Left hindlimb (tissue), 1 donor: ENCODE results near the gene SYT13.
"Not testable (repeated sequence)": the region's sequence is repeated elsewhere in the genome, so short reads cannot be mapped to it uniquely, and the experiment has no call there.

ENCODE experiments used
- DNase-seq: peaks from one replicate; pipeline ENCODE4 v3.0.0-alpha.2; 2018

SYT13 gene

DNA sequence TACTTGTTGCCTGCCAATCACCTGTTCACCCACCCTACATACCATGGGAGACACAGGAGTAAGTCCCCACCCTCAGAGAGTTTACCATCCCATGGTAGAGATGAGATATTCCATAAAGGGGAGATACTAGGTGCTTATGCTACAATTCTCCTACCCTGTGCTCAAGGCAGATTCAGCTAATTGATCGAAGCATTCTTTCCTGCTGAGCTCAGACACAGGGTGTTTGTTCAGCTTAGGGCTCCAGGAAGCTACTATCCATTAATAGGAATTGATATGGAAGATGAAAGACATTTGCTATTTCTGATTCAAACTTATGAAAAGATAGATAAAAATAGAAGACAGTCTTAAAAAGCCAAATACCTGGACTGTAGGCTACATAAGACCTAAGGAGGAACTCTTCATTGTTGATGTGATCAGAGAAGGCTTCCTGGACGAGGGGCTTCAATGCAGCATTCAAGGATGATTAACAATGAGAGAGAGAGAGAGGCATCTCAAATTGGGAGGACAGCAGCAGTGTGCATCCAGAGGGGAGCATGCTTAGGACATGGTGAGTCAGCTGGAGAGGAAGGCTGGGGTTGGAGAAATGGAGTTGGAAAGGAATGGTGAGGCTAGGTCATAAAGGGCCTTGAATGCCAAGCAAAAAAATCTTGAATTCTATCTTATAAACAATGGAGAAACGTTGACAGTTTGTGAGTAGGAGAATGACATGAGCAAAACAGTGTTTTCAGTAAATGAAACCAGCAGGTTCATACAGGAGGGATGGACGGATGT lies 15.0 kb downstream of the SYT13 start:
- DNase-seq: no peak

DNA sequence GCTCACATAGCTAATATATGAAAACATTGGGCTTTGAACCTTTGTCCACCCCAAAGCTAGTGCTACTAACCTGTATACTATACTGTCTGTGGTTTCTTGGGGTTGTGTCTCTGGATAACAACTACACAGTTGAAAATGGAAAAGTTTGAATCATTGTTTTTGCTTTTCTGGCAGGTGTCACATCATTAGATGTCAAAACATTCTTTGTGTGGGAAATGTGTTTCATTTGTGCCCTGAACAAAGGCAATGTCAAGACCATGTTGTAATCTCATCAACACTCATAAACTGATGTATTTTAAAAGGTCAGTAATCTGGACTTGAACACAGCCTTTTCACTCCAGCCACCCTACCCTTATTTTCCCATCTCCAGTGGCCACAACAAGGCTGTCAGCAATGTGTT lies 16.5 kb downstream of the SYT13 start:
- no peak for DNase-seq

GRCh38 chr11:45267652-45268299 lies 18.4 kb downstream of the SYT13 start:
- no peak for DNase-seq

DNA sequence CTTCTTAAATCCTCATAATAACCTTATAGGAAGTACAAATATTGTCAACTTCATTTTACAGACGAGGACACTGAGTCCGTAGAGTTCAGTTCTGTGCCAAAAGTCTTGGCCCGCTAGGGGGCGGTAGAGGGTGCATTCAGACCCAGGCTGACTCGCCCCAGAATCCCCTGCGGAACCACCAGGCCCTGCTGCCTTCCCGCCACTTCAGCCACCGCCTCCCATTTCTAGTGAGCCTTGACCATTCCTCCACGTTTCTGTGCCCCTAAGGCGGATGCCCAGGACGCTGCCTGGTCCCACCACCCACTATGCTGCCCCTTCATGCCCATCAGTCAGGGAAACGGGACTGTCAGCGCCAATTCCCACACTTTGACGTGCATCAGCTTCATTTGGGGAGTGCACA lies 19.1 kb downstream of the SYT13 start:
- no peak for DNase-seq

DNA sequence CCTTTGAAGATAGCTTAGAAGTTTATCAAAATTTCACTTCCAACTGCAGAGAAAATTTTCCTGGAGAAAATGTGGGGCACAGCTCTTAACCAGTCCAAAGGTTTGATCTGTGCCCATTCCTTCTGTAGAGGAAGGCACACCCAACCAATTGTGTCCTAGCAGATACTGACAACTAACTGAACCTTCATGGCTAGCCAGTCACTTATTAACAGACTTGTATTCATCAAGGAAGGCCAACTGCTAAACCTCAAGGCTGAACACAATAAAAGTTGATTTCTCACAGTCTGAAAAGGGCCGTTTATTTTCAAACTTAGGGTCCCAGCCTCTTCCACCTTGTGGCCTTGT lies 19.5 kb downstream of the SYT13 start:
- DNase-seq: no peak

GRCh38 chr11:45265969-45266675 lies 20.0 kb downstream of the SYT13 start:
- DNase-seq: no peak

- no peak for DNase-seq
These were observed 21.2 kb downstream of the SYT13 start for GRCh38 chr11:45264839-45265515.

DNA sequence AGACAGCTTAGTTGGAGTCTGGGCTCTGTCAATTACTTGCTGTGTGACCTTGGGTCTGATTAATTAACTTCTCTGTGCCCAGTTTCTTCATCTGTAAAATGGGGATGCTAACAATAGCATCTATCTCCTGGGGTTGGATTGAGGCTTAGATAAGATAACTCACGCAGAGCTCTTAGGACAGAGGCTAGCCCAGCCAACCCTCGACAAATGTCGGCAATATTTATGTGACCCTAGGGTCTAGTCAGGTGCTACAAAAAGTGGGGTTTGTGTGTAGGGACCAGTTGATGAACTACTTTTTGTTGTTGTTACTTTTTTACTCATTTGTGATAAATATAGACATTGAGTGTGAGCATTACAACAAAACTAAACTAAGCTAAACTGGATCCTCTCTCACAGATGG lies 22.4 kb downstream of the SYT13 start:
- no peak for DNase-seq

DNA sequence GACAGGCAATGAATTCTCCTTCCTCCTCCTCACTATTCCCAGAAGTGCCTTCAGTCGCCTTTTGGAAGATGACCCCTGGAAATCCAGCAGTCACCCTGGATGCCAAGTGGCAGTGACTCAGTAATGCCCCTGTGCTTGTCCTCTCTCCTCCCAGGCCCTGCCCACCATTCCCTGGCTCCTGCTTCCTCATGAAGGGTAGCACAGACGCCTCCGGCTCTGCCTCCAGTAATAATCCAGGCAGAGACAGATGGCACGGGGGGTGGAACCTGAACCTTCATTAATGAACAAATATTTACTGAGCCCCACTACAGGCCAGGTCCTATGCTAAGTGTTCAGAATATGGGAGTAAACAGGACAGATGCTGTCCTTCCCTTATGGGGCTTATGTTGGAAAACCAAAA lies 23.2 kb downstream of the SYT13 start:
- DNase-seq: no peak

DNA sequence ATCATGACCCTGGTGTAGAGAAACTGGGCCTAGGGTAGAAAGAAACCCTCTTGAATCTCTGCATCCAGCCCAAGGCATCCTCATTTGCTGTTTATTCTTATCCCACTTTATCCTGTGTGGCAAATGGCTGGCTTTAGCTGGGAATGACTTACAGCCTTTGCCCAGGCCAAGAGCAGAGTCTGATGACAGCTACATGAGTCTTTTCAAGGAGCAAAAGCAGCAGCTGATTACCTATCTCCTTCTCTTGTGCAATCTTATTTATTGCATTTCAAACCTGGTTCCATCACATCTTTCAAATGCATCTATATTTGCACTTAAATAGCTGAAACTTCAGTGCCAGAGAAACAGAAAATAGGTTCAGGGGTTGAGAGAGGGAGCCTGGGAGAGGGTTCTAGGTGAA lies 26.1 kb downstream of the SYT13 start:
- DNase-seq: no peak

DNA sequence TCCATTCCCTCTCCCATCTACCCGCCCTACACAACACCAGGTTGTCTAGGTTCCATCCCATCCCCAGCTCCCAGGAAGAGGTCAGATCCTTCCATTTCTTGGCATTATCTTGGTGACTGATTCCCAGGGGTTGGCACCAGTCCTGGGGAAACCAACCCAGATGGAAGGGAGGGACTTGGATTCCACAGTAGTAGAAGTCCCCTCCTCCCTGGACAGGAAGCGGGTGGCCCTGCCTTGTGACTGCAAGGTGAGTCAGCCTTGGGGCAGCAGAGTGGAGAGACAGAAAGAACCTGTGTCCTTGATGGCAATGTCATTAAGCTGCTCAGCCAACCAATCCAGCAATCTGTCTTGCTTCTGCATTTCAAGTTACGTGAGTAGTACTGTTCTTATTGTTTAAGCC lies 26.5 kb downstream of the SYT13 start:
- no peak for DNase-seq

- no peak for DNase-seq
These were observed 27.1 kb downstream of the SYT13 start for GRCh38 chr11:45258982-45259530.

DNA sequence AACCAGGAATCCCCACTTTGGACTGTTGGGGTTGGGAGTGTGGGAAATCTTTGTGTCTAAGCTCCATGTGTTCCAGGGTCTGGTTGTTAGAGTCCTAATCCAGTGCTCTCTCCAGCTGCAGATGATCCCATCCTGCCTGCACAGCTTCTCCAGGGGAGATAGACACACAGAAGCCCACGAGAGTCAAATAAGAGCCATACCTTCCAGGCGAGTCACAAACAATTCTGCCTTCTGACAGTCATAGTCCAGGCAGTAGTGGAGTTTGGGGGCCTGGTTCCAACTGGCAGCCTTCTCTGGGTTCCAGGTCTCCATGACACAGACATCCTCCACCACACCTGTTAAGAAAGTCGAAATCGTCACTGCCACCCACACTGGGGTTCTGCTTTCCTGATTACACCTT lies 32.1 kb downstream of the SYT13 start:
- DNase-seq: no peak

GRCh38 chr11:45253640-45254039 lies 32.5 kb downstream of the SYT13 start:
- DNase-seq: no peak

- no peak for DNase-seq
These were observed 33.3 kb downstream of the SYT13 start for GRCh38 chr11:45252877-45253276.

DNA sequence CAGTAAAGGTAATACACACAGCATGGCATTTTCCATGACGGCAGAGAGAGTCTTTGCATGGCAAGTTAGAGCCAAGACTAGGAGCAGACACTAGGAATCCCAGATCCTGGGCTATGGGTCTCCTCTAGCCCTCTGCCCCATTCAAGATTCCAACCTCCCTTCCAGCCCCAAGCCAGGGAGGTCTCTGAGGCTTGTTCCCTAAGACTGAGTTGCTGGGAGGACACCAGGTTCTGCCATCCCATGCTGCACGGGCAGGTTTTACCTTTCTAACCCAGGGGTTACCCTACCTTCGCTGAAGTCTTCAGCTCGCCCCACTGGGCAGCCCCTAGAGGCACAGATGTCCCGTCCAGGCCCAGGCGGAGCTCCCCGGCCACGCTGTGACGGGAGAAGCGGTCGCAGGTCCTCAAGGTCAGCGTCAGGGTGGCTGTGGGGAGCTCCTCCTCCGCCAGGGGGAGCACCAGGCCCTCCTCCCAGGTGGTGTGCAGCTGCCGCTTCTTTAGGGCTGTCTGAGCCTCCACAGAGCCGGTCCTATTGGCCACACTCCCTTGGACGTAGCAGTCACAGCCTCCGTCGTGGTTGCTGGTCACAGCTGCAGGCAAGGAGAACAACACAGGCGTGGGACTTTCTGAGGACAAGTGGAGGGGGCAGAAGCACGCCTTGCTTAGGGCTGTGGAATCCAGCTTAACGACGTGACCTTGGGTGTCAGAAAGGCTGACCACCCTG lies 33.8 kb downstream of the SYT13 start:
- no peak for DNase-seq

- DNase-seq: no peak
These were observed 36.0 kb downstream of the SYT13 start for GRCh38 chr11:45250035-45250718.

- not testable (repeated sequence) for DNase-seq
These were observed 36.8 kb downstream of the SYT13 start for GRCh38 chr11:45249372-45249771.

DNA sequence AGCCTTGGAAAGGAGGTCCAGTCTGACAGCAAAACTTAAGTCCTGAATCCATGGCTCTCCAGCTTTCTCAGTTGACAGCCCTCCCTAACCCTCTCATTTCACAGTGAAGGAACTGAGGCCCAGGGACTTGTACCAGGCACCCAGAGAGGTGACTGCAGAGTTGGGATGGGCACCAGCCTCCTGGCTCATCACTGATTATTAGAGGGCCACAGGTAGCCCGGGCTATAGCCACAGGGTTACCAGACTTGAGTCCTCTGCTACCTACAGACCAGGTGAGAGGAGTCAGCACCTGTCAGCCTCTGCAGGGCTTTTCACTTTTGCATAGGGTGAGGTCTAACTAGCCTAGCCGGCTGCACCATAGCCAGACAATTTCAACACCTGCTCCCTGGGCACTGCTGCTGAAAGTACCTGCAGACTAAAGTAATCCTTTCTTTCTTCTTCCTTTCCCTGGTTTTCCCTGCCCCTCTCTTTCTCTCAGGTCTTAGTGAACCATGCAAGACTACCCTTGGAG lies 37.6 kb downstream of the SYT13 start:
- DNase-seq: no peak

DNA sequence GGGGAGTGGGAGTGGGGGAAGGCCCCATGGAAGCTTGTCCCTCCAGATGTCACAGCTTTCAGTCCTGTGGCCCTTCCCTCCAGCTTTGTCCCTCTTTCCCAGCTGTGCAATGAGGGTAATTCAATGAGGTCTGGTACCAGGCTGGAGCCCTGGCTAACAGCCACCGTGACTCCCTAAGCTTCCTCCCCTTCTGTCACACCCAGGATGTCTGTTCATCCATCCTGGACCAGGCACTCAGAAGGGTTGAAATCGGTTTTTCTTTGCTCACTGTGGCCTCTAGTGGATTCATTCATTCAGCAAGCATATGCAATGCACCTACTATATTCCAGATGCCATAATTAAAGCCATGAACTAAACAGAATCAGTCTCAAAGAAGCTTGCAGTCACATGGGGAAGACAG lies 38.7 kb downstream of the SYT13 start:
- no peak for DNase-seq

DNA sequence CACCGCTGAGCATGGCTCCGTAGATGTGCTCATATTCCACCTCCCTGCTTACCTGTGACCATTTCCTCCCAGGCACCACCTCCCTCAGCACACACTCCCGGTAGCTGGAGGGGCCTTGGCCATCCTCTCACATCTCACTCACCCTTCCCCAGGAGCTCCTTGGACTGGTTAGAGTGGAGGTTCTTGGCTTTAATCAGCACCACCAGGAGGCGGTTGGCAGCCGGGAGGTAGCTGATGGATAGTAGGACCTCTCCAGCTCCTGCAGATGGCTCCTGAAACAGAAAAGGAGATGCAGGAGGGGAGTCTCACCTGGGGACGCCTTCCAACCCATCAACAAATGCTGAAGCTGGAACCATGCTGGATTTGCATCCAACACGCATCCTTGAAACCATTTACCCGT lies 39.9 kb downstream of the SYT13 start:
- peak; percentile 3 for DNase-seq
